Stimulated activated CD8-positive, alpha-beta memory T cell treated with anti-CD3 and anti-CD28 coated beads, Interleukin-7, amount 100 ng/mL, for 4 hours (primary cell): Measurements from ENCODE around the gene PRSS57.
A peak's percentile ranks its signal among the peaks of the same experiment; 100 is the strongest.

Experiments
- DNase-seq, 2 donors: peaks; one replicate each; pipeline ENCODE4 v3.0.0-alpha.2; 2020; ENCODE audit warnings: low read depth in 2 of 2

Gene PRSS57

GRCh38 chr19:652467-653389 is 42.5 kb downstream of the PRSS57 start:
- DNase-seq, result no peak

- DNase-seq, result no peak
Observed at GRCh38 chr19:651991-652390, 43.3 kb downstream of the PRSS57 start.

GRCh38 chr19:651114-651818 is 44.0 kb downstream of the PRSS57 start:
- no peak for DNase-seq

- no peak for DNase-seq
Observed at GRCh38 chr19:650121-650520, 45.1 kb downstream of the PRSS57 start.

DNA sequence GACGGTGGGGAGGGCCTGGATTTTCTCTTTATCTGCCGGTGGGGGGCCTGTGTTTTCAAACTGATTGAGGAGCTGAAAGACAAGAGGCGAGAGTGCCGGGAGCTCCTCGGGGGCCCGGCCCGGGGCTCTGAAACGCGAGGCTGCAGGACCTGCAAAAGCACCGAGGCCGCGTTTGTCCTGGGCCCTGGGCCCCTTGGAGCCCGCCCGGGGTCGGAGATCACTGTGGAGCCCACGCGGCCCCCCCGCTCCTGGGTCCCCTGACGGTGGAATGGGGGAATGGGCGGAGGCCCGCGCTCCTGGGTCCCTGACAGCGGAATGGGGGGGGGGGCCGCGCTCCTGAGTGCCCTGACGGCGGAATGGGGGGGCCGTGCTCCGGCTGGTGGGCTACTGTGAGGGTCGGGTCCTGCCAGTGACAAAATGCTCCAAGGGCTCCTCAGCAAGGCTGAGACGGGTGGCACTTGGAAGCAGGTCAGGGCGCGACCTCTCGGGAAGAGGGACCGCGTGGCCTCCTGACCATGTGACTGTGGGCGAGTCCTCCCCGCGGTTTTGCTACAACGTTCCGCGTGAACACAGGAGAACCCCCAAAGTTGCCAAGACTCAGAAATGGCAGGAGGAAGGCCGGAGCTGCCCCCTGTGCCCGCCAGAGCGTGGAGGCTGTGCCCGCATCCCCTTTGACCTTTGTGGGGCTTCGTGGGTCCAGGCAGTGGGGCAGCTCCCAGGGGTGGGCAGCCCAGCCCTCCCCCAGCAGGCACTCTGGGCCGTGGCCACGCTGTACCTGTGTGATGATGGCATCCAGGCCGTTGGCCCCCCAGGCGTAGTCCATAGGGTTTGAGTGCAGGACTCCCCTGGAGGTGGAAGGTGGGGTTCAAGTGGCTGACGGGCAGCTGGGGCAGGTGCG is 46.1 kb downstream of the PRSS57 start:
- no peak for DNase-seq

GRCh38 chr19:648305-648704 is 46.9 kb downstream of the PRSS57 start:
- no peak for DNase-seq

DNA sequence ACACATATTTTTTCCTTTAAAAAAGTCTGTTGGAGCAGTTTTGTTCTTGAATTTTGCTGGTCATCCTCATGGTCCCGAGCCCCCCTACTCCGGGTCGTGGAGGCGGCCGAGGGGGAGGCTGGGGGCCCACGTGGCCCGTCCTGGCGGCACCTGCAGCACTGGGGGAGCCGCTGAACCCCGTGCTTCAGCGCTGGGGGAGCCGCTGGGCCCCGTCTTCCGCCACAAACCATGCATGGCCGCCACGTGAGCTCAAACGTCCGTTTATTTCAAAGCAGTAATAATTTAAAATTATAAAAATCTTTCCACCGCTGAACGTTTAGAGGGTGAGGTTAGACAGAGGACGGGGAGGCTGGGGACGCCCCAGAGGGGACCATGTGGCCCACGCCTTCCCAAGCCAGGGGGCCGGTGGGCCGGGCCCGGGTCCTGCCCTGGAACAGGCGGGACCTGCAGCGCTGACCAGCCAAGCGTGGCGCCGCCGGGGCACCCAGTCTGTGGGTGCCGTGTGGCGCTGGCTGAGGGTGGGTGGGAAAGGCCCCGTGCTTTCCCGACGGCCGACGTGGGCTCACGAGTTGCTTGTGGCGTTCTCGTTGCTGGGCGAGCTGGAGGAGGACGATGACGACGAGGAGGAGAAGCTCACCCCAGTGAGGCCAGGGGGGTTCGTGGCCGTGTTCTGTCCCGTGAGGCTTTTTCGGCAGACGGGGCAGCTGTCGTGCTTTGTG is 47.5 kb downstream of the PRSS57 start:
- DNase-seq, result no peak

DNA sequence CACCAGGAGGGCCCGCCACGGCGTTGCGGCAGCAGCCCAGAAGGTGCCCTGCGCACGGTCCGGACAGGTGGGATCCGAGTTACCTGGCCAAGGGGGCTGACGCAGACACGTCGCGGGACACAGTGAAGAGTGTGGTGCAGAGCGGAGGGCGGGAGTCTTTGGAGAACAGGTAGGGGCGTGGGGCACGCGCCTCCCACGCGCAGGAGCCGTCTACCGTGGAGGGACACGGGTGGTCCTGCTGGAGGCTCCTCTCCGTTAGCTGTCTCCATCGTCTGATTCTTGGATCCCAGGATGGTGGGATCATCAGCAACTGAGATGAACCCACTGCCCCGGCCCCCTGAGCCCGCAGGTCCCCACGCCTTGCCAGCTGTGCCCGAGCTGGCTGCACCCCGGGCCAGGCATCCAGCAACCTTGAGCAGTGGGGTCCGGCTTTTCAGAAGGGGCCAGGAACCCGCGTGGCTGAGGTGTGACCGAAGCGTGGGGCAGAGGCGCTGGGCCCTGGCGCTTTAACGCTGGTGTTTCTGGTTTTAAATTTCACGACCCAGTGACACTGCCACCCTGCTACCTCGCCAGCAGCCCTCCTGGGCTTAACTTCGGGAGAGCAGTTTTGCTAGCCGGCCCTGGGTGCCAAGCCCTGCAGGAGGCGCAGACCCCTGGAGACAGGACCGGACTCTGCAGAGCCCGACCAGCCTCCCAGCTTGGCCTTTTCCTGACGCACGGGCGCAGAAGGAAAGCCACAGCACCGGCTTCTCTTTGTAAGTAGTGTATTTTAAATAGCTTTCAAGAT is 48.3 kb downstream of the PRSS57 start:
- no peak for DNase-seq

- no peak for DNase-seq
Observed at GRCh38 chr19:645912-646778, 49.1 kb downstream of the PRSS57 start.

- no peak for DNase-seq
Observed at GRCh38 chr19:644789-645188, 50.5 kb downstream of the PRSS57 start.

GRCh38 chr19:644363-644762 is 50.9 kb downstream of the PRSS57 start:
- no peak for DNase-seq

- no peak for DNase-seq
Observed at GRCh38 chr19:643736-644135, 51.5 kb downstream of the PRSS57 start.

GRCh38 chr19:642767-643727 is 52.2 kb downstream of the PRSS57 start:
- no peak for DNase-seq

DNA sequence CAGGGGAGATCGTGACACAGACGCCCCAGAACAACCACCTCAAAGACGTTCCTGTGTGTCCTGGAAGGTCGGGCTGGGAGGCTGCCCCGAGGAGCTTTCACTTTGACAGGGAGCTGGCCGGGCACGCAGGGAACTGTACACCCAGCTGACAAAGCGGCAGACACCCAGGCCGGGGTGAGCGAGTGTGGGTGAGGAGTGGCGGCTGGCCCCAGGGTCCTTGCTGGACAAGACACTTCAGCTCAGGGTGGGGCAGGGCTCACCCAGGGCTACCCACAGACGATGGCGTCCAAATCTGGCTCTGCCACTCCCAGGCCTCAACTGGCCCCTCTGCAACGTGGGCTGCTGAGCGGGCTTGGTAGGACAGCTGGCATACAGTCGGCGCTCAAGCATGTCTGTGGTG is 53.5 kb downstream of the PRSS57 start:
- no peak for DNase-seq

DNA sequence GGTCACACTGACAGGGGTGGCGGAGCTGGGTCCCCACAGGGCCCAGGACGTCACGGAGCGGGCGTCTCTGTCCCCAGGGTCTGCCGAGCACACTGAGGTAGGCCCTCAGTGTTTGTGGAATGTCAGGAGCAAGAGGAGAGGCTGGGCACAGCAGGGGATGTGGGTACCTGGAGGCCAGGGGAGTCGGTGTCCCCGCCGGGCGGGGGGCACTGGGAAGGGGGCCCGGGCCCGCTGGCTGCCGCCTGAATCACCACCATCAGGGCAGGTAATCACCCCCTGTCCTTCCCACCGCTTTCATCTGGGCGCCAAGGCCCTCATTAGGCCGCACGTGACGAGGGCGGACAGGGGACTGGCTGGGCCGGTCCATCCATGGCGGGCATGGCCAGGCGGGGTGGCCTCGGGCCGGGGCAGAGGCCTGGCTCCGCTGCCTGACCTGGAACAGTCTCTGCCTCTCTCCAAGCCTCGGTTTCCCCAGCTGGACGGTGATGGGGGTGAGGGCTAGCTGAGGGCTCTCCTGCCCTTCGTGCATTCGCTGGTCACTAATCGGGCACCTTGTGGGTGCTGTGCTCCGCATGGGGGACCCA is 54.6 kb downstream of the PRSS57 start:
- DNase-seq, result no peak

DNA sequence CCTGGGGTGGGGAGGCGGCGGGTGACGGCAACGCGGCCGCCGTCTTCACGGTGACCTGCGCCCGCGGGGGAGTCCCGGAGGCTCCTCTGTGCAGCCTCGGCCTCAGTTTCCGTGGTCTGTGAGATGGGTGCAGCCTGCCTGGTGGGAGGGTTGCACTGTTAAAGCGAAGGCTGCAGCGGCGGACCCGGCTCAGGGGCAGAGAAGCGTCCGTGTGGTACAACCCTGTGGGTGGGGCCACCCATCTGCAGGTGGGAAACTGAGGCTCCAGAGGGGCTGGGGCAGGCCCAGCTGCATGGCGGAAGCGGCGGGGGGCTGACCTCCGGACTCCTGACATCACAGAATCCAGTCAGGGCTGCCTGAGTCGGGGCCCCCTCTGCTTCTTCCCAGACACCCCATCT is 55.1 kb downstream of the PRSS57 start:
- no peak for DNase-seq

DNA sequence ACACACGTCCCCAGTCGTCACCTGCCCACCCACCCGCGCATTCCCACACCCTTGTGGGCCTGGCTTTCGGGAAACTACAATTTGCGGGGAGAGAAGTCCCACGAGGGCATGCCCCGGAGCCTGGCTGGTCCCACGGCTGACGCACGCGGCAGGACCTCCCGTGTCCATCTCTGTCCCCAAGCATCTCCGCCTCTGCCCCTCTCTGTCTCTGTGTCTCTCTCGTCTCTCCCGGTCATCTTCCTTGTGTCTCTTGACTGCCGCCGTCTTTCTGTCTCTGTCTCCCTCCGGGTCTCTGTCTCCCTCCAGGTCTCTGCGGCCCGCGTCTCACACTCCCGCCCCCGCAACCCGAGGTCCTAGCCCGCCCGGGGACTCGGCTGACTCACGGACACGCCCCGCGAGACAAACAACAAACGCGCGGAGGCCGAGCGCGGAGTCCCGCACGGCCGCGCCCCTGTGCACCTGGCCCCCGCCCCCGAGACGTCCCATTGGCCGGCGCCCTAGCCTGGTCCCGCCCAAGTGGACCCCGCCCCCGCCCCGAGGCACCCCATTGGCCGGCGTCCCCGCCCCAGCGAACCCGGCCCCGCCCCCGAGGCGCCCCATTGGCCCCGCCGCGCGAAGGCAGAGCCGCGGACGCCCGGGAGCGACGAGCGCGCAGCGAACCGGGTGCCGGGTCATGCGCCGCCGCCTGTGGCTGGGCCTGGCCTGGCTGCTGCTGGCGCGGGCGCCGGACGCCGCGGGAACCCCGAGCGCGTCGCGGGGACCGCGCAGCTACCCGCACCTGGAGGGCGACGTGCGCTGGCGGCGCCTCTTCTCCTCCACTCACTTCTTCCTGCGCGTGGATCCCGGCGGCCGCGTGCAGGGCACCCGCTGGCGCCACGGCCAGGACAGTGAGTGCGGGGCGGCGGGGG is 55.7 kb downstream of the PRSS57 start, which contains the start of gene FGF22:
FGF22 (plus strand) TSS at position 627 of the 908 bp plus-strand sequence; CDS start at position 674, 47 bp downstream.
- DNase-seq, result peak; percentile 91 to 96
